ENCODE results near the gene CASP7.

Gene CASP7

DNA sequence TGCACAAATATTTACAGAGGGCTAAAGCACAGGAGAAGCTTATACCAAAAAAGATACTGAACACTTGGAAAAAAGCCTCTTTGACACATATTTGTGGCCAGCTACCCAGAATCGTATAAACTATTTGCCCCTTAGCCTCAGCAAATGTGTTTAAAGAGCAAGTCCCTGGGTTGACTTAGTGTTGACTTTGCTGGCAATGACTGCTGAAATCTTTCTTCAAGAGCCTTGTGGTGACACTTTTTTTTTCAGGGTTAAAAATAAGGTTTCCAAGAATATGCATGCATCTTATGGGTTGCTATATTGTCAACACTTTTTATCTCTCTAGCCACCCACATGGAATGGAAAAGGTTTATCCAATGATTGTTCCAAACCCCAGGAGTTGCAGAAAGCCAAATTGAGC is 56.9 kb downstream of the CASP7 start:
- TF ChIP-seq, protein P1, sequence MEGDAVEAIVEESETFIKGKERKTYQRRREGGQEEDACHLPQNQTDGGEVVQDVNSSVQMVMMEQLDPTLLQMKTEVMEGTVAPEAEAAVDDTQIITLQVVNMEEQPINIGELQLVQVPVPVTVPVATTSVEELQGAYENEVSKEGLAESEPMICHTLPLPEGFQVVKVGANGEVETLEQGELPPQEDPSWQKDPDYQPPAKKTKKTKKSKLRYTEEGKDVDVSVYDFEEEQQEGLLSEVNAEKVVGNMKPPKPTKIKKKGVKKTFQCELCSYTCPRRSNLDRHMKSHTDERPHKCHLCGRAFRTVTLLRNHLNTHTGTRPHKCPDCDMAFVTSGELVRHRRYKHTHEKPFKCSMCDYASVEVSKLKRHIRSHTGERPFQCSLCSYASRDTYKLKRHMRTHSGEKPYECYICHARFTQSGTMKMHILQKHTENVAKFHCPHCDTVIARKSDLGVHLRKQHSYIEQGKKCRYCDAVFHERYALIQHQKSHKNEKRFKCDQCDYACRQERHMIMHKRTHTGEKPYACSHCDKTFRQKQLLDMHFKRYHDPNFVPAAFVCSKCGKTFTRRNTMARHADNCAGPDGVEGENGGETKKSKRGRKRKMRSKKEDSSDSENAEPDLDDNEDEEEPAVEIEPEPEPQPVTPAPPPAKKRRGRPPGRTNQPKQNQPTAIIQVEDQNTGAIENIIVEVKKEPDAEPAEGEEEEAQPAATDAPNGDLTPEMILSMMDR (IDR thresholded peaks at IDR 0.05; ENCODE audit: insufficient read depth, low read depth, low read length, missing control alignments) = no peak
- no peak for DNase-seq (ENCODE audit: low read depth)

DNA sequence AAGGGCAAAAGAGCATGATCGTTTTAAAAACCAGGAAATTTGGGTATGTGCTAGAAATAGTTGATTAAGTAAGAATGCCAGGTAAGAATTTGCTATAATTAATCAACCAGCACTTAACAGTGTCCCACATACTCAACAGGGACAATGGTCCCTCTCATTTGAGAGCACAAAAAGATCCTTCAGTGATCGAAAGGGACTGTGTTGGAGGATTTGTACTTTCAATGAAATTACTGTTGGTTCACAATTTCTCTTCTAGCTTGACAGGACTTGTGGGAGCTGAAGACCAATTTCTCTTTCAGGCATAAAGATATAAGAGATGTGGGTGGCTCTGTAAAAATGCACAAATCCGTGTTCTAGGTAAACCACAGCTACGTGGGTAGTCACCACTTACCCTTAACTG is 59.3 kb downstream of the CASP7 start:
- TF ChIP-seq, protein P1 (IDR thresholded peaks at IDR 0.05; ENCODE audit: insufficient read depth, low read depth, low read length, missing control alignments) = no peak
- no peak overlapping the region for H3K4me3 ChIP-seq (ENCODE audit: low read length)
- no peak for DNase-seq (ENCODE audit: low read depth)

More for the DNA sequence above, 56.9 kb downstream of the CASP7 start:
- H3K4me3 ChIP-seq (ENCODE audit: low read length) = no peak overlapping the region

DNA sequence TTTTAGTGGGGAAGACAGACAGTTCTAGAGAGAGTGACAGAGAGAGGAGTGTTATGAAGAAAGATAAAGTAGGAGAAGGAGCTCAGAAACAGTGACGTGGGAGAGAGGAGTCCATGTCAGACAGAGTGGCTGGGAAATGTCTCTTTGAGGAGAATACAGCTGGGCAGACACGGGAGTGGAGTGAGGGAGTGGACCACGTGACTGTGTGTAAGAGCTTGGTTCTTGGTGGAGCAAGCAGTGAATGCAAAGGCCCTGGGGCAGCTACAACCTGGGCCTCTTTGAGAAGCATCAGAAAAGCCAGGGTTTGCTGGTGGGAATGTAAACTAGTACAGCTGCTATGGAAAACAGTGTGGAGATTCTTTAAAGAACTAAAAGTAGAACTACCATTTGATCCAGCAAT is 59.9 kb downstream of the CASP7 start:
- TF ChIP-seq, protein P1 (IDR thresholded peaks at IDR 0.05; ENCODE audit: insufficient read depth, low read depth, low read length, missing control alignments) = no peak
- H3K4me3 ChIP-seq (ENCODE audit: low read length) = no peak overlapping the region
- no peak for DNase-seq (ENCODE audit: low read depth)

DNA sequence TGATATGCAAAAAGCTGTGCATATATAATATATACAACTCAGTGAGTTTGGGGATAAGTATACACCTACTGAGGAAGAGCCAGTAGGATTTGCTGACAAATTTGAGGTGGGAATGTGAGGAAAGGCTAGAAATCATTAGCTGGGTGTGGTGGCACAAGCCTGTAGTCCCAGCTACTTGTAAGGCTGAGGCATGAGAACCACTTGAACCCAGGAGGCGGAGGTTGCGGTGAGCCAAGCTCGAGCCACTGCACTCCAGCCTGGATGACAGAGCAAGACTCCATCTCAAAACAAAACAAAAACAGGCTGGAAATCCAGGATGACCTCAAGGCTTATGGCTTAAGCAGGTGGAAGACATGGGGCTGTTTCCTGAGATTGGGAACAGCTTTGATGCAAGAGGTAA is 61.1 kb downstream of the CASP7 start:
- DNase-seq (ENCODE audit: low read depth) = no peak
- H3K4me3 ChIP-seq (ENCODE audit: low read length) = no peak overlapping the region
- TF ChIP-seq, protein P1 (IDR thresholded peaks at IDR 0.05; ENCODE audit: insufficient read depth, low read depth, low read length, missing control alignments) = no peak

DNA sequence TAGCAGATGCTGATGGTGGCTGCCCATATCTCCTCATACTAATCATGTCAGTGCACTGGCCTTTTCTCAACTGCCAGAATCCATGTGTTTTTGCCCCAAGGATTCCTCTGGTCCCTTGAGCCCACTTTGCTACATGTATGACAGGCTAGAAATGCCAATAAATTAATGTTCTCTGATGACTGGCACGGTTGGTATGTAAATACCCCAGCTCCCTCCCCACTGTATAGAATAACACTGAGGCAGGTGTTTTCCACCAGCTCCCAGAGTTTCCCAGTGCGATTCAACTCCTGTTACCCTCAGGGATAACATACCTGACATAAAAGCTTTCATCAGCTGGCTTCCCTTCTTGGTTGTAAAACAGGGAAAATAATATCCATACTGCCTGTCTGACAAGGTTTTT is 62.8 kb downstream of the CASP7 start:
- H3K4me3 ChIP-seq (ENCODE audit: low read length) = no peak overlapping the region
- TF ChIP-seq, protein P1 (IDR thresholded peaks at IDR 0.05; ENCODE audit: insufficient read depth, low read depth, low read length, missing control alignments) = no peak
- DNase-seq (ENCODE audit: low read depth) = no peak

DNA sequence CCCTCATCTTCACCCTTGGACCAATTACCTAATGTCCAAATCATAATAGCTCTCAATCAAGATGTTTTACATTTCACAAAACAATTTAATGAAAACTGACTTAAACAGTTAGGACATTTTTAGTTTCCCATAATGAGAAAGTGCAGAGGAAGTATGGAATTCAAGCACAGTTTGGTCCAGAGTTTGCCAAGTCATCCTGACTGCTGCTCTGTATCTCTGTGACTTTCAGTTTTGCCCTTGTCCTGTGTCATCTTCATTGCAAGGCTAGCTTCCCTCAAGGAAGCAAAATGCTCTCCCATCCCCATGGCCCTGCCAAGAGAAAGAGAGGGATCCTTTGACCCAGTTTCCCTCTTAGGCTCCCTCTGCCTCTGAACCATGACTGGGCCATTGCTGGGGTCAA is 63.9 kb downstream of the CASP7 start:
- H3K4me3 ChIP-seq (ENCODE audit: low read length) = no peak overlapping the region
- no peak for DNase-seq (ENCODE audit: low read depth)
- TF ChIP-seq, protein P1 (IDR thresholded peaks at IDR 0.05; ENCODE audit: insufficient read depth, low read depth, low read length, missing control alignments) = no peak

DNA sequence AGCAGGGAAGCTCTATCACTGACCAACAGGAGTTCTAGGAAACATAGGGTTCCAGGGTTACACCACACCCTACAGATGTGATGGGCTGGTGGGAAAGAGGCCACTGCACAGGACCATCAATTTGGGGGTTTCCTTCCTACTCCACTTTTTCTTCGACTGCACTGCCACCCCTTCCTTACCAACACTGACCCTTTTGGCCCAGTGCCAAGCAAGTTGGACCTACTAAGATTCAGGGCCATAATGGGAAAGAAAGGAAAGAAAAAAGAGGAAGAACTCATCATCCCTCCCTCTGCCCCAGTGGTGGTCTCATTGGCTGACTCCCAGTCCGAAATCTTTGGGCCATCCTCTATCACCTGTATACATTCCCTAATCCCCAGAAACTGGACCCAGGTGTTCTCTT is 65.7 kb downstream of the CASP7 start:
- no peak overlapping the region for H3K4me3 ChIP-seq (ENCODE audit: low read length)
- TF ChIP-seq, protein P1 (IDR thresholded peaks at IDR 0.05; ENCODE audit: insufficient read depth, low read depth, low read length, missing control alignments) = no peak
- DNase-seq (ENCODE audit: low read depth) = no peak
